Right renal pelvis (tissue), 4 donors: Measurements from ENCODE around the gene STAP2. TPM values are rescaled to one million over a fixed set of nuclear protein-coding genes. Genes with fewer than 3 reads are reported as not detected.
A peak's percentile ranks its signal among the peaks of the same experiment; 100 is the strongest.
"Not testable (repeated sequence)": the region's sequence is repeated elsewhere in the genome, so short reads cannot be mapped to it uniquely, and the experiment has no call there.

Experiments
- DNase-seq, 4 donors: peaks; one replicate each; pipeline ENCODE4 v3.0.0-alpha.2; 2013; ENCODE audit warnings: low read depth in 4 of 4, low spot score in 3 of 4, missing footprints in 1 of 4
- polyA plus RNA-seq, 4 donors: library from polyadenylated mRNA; unstranded; fragments of 120-200 nt; gene quantifications; one replicate each; pipeline ENCODE4 v1.2.1, GENCODE V29; 2013; ENCODE audit not compliant: insufficient read length in 4 of 4

The STAP2 gene
- polyA plus RNA-seq, 4 donors: 14.7 to 30.9 (median 25.8) TPM

GRCh38 chr19:4328991-4329681 lies 9.5 kb downstream of the STAP2 start:
- DNase-seq: not testable (repeated sequence)

- peak; percentile 85 to 91 (median 90) for DNase-seq
Measured at GRCh38 chr19:4328243-4328990, 10.2 kb downstream of the STAP2 start.

GRCh38 chr19:4327877-4328242 lies 10.8 kb downstream of the STAP2 start:
- no peak for DNase-seq

- DNase-seq: peak in 1 of 4 donors; percentile 49
Measured at GRCh38 chr19:4327252-4327876, 11.3 kb downstream of the STAP2 start.

- DNase-seq: no peak
Measured at GRCh38 chr19:4326837-4327251, 11.8 kb downstream of the STAP2 start.

- DNase-seq: no peak
Measured at GRCh38 chr19:4326215-4326836, 12.3 kb downstream of the STAP2 start.

GRCh38 chr19:4324228-4324627 lies 14.4 kb downstream of the STAP2 start:
- DNase-seq: no peak

GRCh38 chr19:4323692-4324091 lies 14.9 kb downstream of the STAP2 start:
- no peak for DNase-seq

GRCh38 chr19:4322942-4323665 lies 15.5 kb downstream of the STAP2 start:
- DNase-seq: no peak

GRCh38 chr19:4320419-4320818 lies 18.2 kb downstream of the STAP2 start:
- DNase-seq: no peak

GRCh38 chr19:4319067-4319718 lies 19.4 kb downstream of the STAP2 start:
- DNase-seq: no peak

- DNase-seq: no peak
Measured at GRCh38 chr19:4318460-4318859, 20.2 kb downstream of the STAP2 start.

- DNase-seq: no peak
Measured at GRCh38 chr19:4316956-4317355, 21.7 kb downstream of the STAP2 start.

- no peak for DNase-seq
Measured at GRCh38 chr19:4313847-4314490, 24.7 kb downstream of the STAP2 start.

GRCh38 chr19:4310247-4311121 lies 28.1 kb downstream of the STAP2 start:
- DNase-seq: no peak

- DNase-seq: no peak
Measured at GRCh38 chr19:4305659-4306058, 33.0 kb downstream of the STAP2 start.

GRCh38 chr19:4305257-4305612 lies 33.4 kb downstream of the STAP2 start:
- DNase-seq: no peak

GRCh38 chr19:4304538-4305256 lies 33.9 kb downstream of the STAP2 start, which contains the start of gene FSD1:
Gene FSD1, plus strand, starts transcription at chr19:4304598. Its CDS starts 149 bp downstream, at chr19:4304747.
- DNase-seq: no peak
